Body of pancreas (tissue), 4 donors: ENCODE data around the gene SCTR.

Source experiments
- CTCF ChIP-seq, 7 experiments: fragments of 450-650 bp in 4 of 7; fragments of 200-600 bp in 3 of 7; sonication (generic) in 3 of 7; IDR thresholded peaks; one replicate each; pipeline ENCODE4 v1.5.1; 2016 to 2019; ENCODE audit warnings: antibody characterized with exemption in 7 of 7
- POLR2A ChIP-seq, 3 donors: fragments of 450-650 bp; IDR thresholded peaks; one replicate each; pipeline ENCODE4 v1.6.1; 2016; ENCODE audit warnings: antibody characterized with exemption in 3 of 3, mild to moderate bottlenecking in 2 of 3

GRCh38 chr2:119430023-119430498 is 94.2 kb downstream of the SCTR start:
- TF ChIP-seq POLR2A (IDR thresholded peaks at IDR 0.05): no peak
- no peak for TF ChIP-seq CTCF (IDR thresholded peaks at IDR 0.05)
